Measurements from ENCODE around the gene PEX12. TPM values are rescaled to one million over a fixed set of nuclear protein-coding genes. Genes with fewer than 3 reads are reported as not detected.

Gene PEX12
- polyA plus RNA-seq, 1 donor (not counting 4 experiments of a cell fraction or from before 2014, with no cell fraction given) = 6.4 TPM

GRCh38 chr17:35577830-35578196 lies 558 bp downstream of the PEX12 start:
- H3K4me2 ChIP-seq (ENCODE audit: control insufficient read depth, extremely low read depth, insufficient read depth, low read depth, low read length) = peak overlapping the region; percentile 88
- H3K79me2 ChIP-seq (ENCODE audit: control insufficient read depth, insufficient read depth, low read length) = peaks cover 3% of the 10 kb centered on the region
- H3K36me3 ChIP-seq (ENCODE audit: control insufficient read depth in 2 of 2, extremely low read depth in 1 of 2, insufficient read depth in 2 of 2, low read length in 2 of 2) = peaks cover 5 to 6% of the 10 kb centered on the region in 2 experiments
- H3K27ac ChIP-seq (ENCODE audit: control insufficient read depth, insufficient read depth, low read length) = peak overlapping the region; percentile 83
- no peaks in the 10 kb centered on the region for H3K9me1 ChIP-seq (ENCODE audit: control insufficient read depth, extremely low read depth, insufficient read depth, low read length)
- peaks cover 12% of the 10 kb centered on the region for H3K4me1 ChIP-seq (ENCODE audit: control insufficient read depth, extremely low read depth, insufficient read depth, low read length)
- peak overlapping the region; percentile 96 for H2AFZ ChIP-seq (ENCODE audit: control insufficient read depth, low read length)
- H4K20me1 ChIP-seq (ENCODE audit: control insufficient read depth, extremely low read depth, insufficient read depth, low read length) = no peaks in the 10 kb centered on the region
- H3K9me3 ChIP-seq (ENCODE audit: control insufficient read depth, low read depth, low read length) = no peaks in the 10 kb centered on the region
- peak overlapping the region; percentile 84 for H3K9ac ChIP-seq (ENCODE audit: control insufficient read depth, extremely low read depth, insufficient read depth, low read length)
- H3K27me3 ChIP-seq (ENCODE audit: control insufficient read depth, extremely low read depth, insufficient read depth, low read length) = no peaks in the 10 kb centered on the region
- no peak for DNase-seq (ENCODE audit: low read depth, low spot score)
- H3K4me3 ChIP-seq (ENCODE audit: control insufficient read depth in 2 of 3, extremely low read depth in 1 of 3, insufficient read depth in 2 of 3, low read depth in 1 of 3, low read length in 3 of 3) = peak overlapping the region; percentile 73 to 97 (median 78)
- TF ChIP-seq EZH2 (IDR thresholded peaks at IDR 0.05; ENCODE audit: low read length) (no peak), CTCF (optimal IDR thresholded peaks at IDR 0.05 in 1 of 3, IDR thresholded peaks at IDR 0.05 in 1 of 3, conservative IDR thresholded peaks at IDR 0.05 in 1 of 3; ENCODE audit: extremely low read depth in 1 of 3, insufficient read depth in 2 of 3, low read length in 3 of 3) (no peak)
- FAIRE-seq = no peak
- dilution Hi-C loops (cut with MboI; ENCODE audit: extremely low pct_ligation_motif_present, low sequenced_read_pairs) = no loop called here

GRCh38 chr17:35575759-35576158 lies 2.6 kb downstream of the PEX12 start:
- no peak overlapping the region for H3K4me2 ChIP-seq (ENCODE audit: control insufficient read depth, extremely low read depth, insufficient read depth, low read depth, low read length)
- H3K9me1 ChIP-seq (ENCODE audit: control insufficient read depth, extremely low read depth, insufficient read depth, low read length) = no peaks in the 10 kb centered on the region
- H3K4me3 ChIP-seq (ENCODE audit: control insufficient read depth in 2 of 3, extremely low read depth in 1 of 3, insufficient read depth in 2 of 3, low read depth in 1 of 3, low read length in 3 of 3) = no peak overlapping the region
- H3K9ac ChIP-seq (ENCODE audit: control insufficient read depth, extremely low read depth, insufficient read depth, low read length) = no peak overlapping the region
- H3K36me3 ChIP-seq (ENCODE audit: control insufficient read depth in 2 of 2, extremely low read depth in 1 of 2, insufficient read depth in 2 of 2, low read length in 2 of 2) = peaks cover 5 to 6% of the 10 kb centered on the region in 2 experiments
- dilution Hi-C loops (cut with MboI; ENCODE audit: extremely low pct_ligation_motif_present, low sequenced_read_pairs) = no loop called here
- DNase-seq (ENCODE audit: low read depth, low spot score) (no peak), FAIRE-seq (no peak)
- TF ChIP-seq CTCF (optimal IDR thresholded peaks at IDR 0.05 in 1 of 3, IDR thresholded peaks at IDR 0.05 in 1 of 3, conservative IDR thresholded peaks at IDR 0.05 in 1 of 3; ENCODE audit: extremely low read depth in 1 of 3, insufficient read depth in 2 of 3, low read length in 3 of 3) (no peak), EZH2 (IDR thresholded peaks at IDR 0.05; ENCODE audit: low read length) (no peak)
- H3K4me1 ChIP-seq (ENCODE audit: control insufficient read depth, extremely low read depth, insufficient read depth, low read length) = peaks cover 12% of the 10 kb centered on the region
- H3K27me3 ChIP-seq (ENCODE audit: control insufficient read depth, extremely low read depth, insufficient read depth, low read length) = no peaks in the 10 kb centered on the region
- H3K27ac ChIP-seq (ENCODE audit: control insufficient read depth, insufficient read depth, low read length) = no peak overlapping the region
- H3K9me3 ChIP-seq (ENCODE audit: control insufficient read depth, low read depth, low read length) = no peaks in the 10 kb centered on the region
- H3K79me2 ChIP-seq (ENCODE audit: control insufficient read depth, insufficient read depth, low read length) = peaks cover 19% of the 10 kb centered on the region
- no peaks in the 10 kb centered on the region for H4K20me1 ChIP-seq (ENCODE audit: control insufficient read depth, extremely low read depth, insufficient read depth, low read length)
- no peak overlapping the region for H2AFZ ChIP-seq (ENCODE audit: control insufficient read depth, low read length)
